HFF-Myc (cell line): ENCODE data around the gene STARD7.
"Not testable (repeated sequence)": the region's sequence is repeated elsewhere in the genome, so short reads cannot be mapped to it uniquely, and the experiment has no call there.

Experiments
- DNase-seq: peaks from one replicate; pipeline ENCODE4 v3.0.0-alpha.2; 2011; ENCODE audit warnings: low read depth; ENCODE audit errors: extremely low read depth
- H3K4me3 ChIP-seq: replicated peaks from 2 replicates; pipeline ENCODE4 v1.5.1; 2011; ENCODE audit warnings: low read depth, mild to moderate bottlenecking, control low read depth, low read length
- TF ChIP-seq, protein P1 (sequence below): IDR thresholded peaks from 2 replicates; pipeline ENCODE4 v1.5.1; 2012; ENCODE audit warnings: mild to moderate bottlenecking, low read depth, low read length, control low read depth; ENCODE audit errors: missing control alignments

STARD7 gene

DNA sequence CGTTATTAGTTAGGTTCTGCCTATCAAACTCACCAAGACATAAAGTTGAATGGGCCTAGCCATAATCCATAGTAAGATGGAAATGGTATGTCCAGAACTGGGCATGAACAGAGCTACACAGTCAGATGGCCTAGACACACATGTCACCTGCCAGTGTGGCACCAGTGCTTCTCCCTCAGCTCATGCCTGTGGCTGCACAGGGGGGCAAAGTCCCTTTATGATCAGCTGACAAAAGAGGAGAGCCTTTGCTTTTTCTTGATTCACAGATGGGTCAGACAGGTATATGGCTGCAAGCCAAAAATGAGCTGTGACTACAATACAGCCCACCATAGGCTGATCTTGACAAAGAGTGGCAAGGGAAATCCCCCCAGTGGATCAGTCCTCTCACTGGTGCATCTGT lies 28.3 kb upstream of the STARD7 start:
- TF ChIP-seq, protein P1, sequence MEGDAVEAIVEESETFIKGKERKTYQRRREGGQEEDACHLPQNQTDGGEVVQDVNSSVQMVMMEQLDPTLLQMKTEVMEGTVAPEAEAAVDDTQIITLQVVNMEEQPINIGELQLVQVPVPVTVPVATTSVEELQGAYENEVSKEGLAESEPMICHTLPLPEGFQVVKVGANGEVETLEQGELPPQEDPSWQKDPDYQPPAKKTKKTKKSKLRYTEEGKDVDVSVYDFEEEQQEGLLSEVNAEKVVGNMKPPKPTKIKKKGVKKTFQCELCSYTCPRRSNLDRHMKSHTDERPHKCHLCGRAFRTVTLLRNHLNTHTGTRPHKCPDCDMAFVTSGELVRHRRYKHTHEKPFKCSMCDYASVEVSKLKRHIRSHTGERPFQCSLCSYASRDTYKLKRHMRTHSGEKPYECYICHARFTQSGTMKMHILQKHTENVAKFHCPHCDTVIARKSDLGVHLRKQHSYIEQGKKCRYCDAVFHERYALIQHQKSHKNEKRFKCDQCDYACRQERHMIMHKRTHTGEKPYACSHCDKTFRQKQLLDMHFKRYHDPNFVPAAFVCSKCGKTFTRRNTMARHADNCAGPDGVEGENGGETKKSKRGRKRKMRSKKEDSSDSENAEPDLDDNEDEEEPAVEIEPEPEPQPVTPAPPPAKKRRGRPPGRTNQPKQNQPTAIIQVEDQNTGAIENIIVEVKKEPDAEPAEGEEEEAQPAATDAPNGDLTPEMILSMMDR: no peak
- H3K4me3 ChIP-seq: no peak overlapping the region
- no peak for DNase-seq

DNA sequence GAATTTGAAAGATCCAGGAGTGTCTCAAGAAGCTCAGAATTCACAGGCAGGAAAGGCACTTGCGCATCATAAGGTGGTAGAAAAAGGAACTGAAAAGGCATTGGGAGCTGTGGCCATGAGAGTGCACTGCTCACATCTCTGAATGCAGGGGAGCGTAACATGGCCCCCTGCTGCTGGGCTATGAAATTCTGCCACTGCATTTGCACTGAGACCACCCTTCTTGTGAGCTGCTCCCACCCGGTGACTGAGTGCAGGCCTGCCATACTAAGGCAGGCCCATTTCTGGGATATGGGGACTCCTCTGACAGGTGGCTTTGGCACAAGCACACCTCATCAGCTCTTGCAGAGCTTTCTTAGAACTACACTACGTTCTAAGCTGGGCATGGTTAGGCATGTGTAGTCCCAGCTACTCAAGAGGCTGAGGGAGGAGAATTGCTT lies 25.3 kb upstream of the STARD7 start:
- TF ChIP-seq, protein P1: no peak
- no peak for DNase-seq
- H3K4me3 ChIP-seq: no peak overlapping the region

DNA sequence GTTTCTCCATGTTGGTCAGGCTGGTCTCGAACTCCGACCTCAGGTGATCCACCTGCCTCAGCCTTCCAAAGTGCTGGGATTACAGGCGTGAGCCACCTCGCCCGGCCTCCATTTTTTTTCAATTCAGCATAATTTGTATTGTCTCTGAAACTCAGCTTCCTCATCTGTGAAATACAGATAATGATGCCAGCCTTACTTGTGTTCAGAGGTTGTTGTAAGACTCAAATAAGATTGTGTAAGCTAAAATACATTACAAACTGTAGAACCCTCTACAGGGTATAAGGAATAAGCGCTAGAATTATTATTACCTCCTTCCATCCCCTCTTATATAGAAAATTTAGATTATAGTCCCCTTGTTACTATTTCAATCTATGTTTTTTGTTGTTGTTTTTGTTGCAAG lies 24.8 kb upstream of the STARD7 start:
- no peak overlapping the region for H3K4me3 ChIP-seq
- TF ChIP-seq, protein P1: no peak
- no peak for DNase-seq

DNA sequence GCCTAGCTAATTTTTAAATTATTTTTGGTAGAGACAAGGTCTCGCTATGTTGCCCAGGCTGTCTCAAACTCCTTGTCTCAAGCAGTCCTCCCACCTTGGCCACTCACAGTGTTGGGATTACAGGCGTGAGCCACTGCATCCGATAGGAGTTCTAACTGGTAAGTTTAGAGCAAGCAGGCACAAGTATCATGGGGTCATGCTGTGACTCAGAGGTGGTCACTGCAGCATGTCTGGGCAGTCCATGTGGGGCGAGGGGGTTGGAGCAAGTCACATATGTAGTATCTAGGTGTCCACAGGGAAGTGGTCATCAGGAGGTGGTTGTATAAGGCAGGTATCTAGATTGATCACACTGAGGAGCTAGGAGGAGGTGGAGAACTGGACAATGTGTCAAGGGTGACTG lies 22.7 kb upstream of the STARD7 start:
- H3K4me3 ChIP-seq: no peak overlapping the region
- TF ChIP-seq, protein P1: no peak
- no peak for DNase-seq

DNA sequence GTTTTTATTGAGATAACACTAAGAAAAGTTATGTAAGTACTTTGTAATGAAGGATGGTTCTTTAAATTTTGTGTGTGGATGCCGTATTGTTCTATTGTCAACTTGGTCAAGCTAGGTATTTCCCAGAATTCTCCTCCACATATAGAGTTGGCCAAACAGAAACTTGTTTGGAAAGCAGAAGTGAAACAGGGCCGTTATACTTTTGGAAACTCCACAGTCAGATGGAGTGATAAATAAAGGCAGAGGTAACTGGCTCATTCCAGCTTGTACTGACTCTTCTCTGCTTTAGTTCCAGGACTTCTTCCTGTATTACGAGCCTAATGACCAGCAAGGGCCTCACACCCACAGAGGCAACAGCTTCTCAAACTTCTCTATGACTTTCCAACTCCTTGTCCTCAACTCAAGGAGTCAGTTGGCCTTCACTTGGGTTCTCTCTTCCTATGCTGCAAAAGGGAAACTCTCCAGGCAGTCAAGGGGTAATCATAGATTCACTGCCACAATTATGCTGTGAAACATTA lies 16.4 kb upstream of the STARD7 start:
- TF ChIP-seq, protein P1: no peak
- H3K4me3 ChIP-seq: no peak overlapping the region
- no peak for DNase-seq

DNA sequence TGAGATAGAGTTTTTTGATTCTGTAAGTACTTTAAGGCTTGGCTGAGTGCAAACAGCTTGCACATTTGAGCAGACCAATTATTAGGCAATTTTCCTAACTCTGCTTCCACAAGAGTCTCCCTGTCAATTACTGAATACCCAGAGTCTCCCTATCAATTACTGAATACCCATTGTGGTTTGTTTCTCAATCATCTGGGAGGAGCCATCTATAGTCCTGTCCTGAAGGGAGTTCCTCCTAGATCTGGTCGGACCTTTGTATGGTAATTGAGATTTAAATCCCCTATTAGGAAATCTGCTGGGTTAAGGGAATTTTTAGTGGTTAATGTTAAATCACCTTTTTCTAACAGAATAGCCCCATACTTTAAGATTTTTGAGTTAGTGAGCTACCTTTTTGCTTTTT lies 12.5 kb upstream of the STARD7 start:
- DNase-seq, H3K4me3 ChIP-seq: not testable (repeated sequence)

DNA sequence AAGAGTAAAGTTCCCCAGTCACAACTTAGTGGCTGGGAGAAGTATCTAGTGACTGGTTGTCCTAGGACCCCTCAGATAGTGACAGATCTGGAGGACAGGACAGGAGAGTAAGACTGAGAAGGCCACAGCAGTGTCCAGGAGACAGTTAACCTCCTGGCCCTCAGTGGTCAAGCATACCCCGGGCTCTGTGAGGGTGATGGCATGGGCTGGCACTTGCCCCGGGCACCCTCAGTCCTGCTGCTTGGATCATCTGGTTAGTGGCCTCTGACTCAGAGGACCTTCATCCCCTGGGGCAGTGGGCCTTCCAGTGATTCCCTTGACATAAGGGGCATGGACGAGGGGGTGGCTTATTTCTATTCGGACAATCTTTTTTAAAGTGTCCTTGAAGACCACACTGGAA lies 11.3 kb upstream of the STARD7 start:
- not testable (repeated sequence) for H3K4me3 ChIP-seq, DNase-seq

DNA sequence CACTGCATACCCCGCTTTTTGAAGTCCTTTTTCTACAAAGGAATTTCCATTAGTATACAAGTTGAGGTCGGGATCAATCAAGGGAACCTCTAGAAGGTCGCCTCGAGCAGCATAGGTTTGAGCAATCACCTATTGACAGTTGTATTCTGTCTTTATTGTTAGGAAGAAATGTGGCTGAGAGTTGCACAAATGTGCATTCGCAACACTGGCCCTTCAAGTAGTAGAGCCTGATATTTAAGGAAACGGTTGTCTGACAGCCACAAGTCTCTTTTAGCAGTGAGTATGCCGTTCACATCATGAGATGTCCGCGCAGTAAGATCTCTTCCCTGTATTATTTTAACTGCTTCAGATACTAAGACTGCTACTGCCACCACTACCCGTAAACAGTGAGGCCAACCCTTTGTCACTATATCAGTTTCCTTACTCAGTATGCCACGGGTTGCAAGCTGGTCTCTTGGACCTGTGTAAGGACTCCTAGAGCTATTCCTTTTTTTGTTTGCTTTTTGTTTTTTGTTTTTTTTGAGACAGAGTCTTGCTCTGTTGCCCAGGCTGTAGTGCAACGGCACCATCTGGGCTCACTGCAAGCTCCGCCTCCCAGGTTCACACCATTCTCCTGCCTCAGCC lies 10.0 kb upstream of the STARD7 start:
- H3K4me3 ChIP-seq: no peak overlapping the region
- TF ChIP-seq, protein P1: no peak
- DNase-seq: no peak
